ENCODE measurements around the gene RERE. TPM values are rescaled to one million over a fixed set of nuclear protein-coding genes. Genes with fewer than 3 reads are reported as not detected.

RERE gene
- total and polyA plus RNA-seq, 7 donors: 19.2 to 148 (median 90.6) TPM

DNA sequence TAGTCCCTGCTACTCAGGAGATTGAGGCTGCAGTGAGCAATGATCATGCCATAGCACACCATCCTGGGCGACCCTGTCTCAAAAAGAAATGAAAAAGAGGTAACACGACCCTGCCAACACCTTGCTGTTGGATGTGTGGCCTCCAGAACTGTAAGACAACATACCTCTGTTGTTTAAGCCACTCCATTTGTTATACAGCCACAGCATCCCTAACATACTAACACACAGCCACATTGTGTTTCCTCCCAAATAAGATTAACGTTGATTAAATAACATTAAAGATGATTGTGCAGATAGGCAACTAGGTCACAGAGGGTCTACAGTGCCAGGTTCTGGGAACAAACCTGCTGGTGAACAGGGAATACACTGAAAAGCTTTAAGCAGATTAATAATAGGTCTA is 170.4 kb downstream of the RERE start:
- no peaks in the 10 kb centered on the region for H3K27me3 ChIP-seq
- no peak for DNase-seq
- TF ChIP-seq POLR2A (IDR thresholded peaks at IDR 0.05): no peak
- TF ChIP-seq, protein P1, sequence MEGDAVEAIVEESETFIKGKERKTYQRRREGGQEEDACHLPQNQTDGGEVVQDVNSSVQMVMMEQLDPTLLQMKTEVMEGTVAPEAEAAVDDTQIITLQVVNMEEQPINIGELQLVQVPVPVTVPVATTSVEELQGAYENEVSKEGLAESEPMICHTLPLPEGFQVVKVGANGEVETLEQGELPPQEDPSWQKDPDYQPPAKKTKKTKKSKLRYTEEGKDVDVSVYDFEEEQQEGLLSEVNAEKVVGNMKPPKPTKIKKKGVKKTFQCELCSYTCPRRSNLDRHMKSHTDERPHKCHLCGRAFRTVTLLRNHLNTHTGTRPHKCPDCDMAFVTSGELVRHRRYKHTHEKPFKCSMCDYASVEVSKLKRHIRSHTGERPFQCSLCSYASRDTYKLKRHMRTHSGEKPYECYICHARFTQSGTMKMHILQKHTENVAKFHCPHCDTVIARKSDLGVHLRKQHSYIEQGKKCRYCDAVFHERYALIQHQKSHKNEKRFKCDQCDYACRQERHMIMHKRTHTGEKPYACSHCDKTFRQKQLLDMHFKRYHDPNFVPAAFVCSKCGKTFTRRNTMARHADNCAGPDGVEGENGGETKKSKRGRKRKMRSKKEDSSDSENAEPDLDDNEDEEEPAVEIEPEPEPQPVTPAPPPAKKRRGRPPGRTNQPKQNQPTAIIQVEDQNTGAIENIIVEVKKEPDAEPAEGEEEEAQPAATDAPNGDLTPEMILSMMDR (IDR thresholded peaks at IDR 0.05): no peak
- TF ChIP-seq EP300 (IDR thresholded peaks at IDR 0.05): no peak
- no peak for TF ChIP-seq POLR2AphosphoS5 (IDR thresholded peaks at IDR 0.05)
- H3K27ac ChIP-seq: no peak overlapping the region
- peaks cover 0 to 36% (median 10%) of the 10 kb centered on the region in 4 donors for H3K4me1 ChIP-seq
- 82 to 84% methylated on average over 3 of the region's 3 CpGs for WGBS, 2 donors
- no peak overlapping the region for H3K4me3 ChIP-seq
- no peaks in the 10 kb centered on the region for H3K9me3 ChIP-seq
- H3K36me3 ChIP-seq: no peaks in the 10 kb centered on the region
- intact Hi-C loops (cut with DNase I): no loop called here

DNA sequence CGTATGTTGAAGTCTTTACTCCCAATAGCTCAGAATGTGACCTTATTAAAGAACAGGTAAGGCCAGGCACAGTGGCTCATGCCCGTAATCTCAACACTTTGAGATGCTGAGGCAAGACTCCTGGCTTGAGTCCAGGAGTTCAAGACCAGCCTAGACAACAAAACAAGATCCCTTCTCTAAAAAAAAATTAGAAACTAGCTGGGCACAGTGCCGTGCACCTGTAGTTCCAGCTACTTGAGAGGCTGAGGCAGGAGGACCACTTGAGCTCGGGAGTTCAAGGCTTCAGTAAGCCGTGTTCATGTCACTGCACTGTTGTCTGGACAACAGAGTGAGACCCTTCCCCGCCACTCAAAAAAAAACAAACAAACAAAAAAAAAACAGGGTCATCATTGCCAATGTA is 171.3 kb downstream of the RERE start:
- Histone ChIP-seq H3K4me3 (no peak overlapping the region), H3K9me3 (no peaks in the 10 kb centered on the region), H3K4me1 (peaks cover 0 to 28% (median 7%) of the 10 kb centered on the region in 4 donors), H3K27ac (no peak overlapping the region), H3K27me3 (no peaks in the 10 kb centered on the region), H3K36me3 (no peaks in the 10 kb centered on the region)
- no peak for TF ChIP-seq POLR2AphosphoS5 (IDR thresholded peaks at IDR 0.05)
- TF ChIP-seq POLR2A (IDR thresholded peaks at IDR 0.05): no peak
- TF ChIP-seq EP300 (IDR thresholded peaks at IDR 0.05): no peak
- TF ChIP-seq, protein P1 (IDR thresholded peaks at IDR 0.05): no peak
- intact Hi-C loops (cut with DNase I): no loop called here
- WGBS, 2 donors: 93 to 95% methylated on average over 6 of the region's 6 CpGs
- DNase-seq: no peak

DNA sequence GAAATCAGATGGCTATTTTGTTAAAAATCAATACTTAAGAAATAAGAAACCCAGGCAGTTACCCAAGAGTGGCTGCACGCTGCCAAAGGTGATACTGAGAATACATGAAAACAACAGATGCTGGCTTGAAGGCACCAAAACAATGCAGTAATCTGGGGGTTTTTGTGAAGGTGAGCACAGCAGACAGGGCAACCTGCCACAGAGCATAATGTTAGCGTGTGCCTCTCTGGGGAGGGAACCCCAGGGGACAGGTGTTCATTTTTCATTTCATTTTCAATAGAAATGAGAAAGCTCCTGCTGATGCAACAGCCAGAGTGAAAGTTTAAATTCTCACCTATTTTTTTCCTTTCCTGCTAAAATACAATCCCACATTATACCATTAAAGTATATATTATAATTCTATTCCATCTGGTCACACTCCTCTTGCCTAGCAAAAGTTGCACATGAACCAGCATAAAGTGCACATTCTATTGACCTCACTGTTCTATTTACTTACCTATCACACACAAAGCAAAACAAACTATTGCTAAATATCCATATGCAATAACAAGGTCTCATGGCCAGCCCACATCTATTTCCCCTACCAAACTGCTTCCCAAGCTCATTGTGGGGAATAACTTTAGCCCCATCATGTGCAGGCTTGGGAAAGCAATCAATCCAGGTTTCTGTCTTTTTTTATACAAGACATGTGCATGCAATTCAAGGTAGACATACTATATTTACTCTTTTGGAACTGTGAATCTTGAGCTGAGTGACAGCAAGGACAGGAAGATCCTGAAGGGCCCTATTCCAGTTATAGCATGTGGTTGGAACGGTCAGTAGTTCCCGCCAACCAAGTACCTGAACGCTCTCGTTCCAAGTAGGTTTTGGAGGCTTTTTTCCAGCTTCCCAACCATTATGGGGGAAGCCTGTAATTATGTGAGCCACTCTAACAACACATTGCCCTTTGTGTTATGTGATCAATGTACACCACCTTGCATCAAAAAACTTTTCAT is 173.6 kb downstream of the RERE start:
- Histone ChIP-seq H3K4me1 (peaks cover 0 to 46% (median 13%) of the 10 kb centered on the region in 4 donors), H3K27ac (no peak overlapping the region), H3K36me3 (no peaks in the 10 kb centered on the region), H3K27me3 (no peaks in the 10 kb centered on the region), H3K9me3 (no peaks in the 10 kb centered on the region), H3K4me3 (no peak overlapping the region)
- intact Hi-C loops (cut with DNase I): no loop called here
- TF ChIP-seq POLR2A (IDR thresholded peaks at IDR 0.05) (no peak), EP300 (IDR thresholded peaks at IDR 0.05) (no peak), POLR2AphosphoS5 (IDR thresholded peaks at IDR 0.05) (no peak)
- TF ChIP-seq, protein P1 (IDR thresholded peaks at IDR 0.05): no peak
- 88% methylated on average over 6 of the region's 6 CpGs for WGBS, 2 donors
- DNase-seq: no peak

DNA sequence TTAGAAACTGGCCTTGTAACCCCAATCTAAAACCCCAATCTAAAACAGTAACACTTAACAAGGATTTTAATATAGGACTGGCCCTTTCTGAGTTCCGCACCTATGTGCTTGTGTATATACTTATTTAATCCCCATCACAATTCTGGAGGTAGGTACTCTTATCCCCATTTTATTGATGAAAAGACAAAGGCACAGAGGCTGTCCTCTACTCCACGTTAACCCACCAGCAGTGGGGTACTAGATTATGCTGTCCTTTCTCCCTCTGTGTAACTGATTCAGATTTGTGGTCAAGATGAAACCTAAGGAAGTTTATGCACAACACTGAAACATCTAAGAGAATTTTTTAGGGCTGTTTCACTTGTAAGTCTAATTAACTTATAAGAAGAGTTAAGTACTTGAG is 175.3 kb downstream of the RERE start:
- WGBS, 2 donors: 94 to 96% methylated on average over 2 of the region's 2 CpGs
- H3K27ac ChIP-seq: no peak overlapping the region
- no peaks in the 10 kb centered on the region for H3K27me3 ChIP-seq
- H3K9me3 ChIP-seq: no peaks in the 10 kb centered on the region
- intact Hi-C loops (cut with DNase I): no loop called here
- peaks cover 0 to 40% (median 13%) of the 10 kb centered on the region in 4 donors for H3K4me1 ChIP-seq
- H3K36me3 ChIP-seq: no peaks in the 10 kb centered on the region
- TF ChIP-seq POLR2A (IDR thresholded peaks at IDR 0.05) (no peak), POLR2AphosphoS5 (IDR thresholded peaks at IDR 0.05) (no peak), EP300 (IDR thresholded peaks at IDR 0.05) (no peak)
- TF ChIP-seq, protein P1 (IDR thresholded peaks at IDR 0.05): no peak
- no peak for DNase-seq
- no peak overlapping the region for H3K4me3 ChIP-seq
